ENCODE data around the gene AMPD2. TPM values are rescaled to one million over a fixed set of nuclear protein-coding genes. Genes with fewer than 3 reads are reported as not detected.
A peak's percentile ranks its signal among the peaks of the same experiment; 100 is the strongest.

Gene AMPD2
- total and polyA plus RNA-seq, 2 of the 8 experiments (the other 6 are each of a cell fraction or from before 2014, with no cell fraction given): 37.2 to 67.7 TPM

- TF ChIP-seq CHD7 (IDR thresholded peaks at IDR 0.05; ENCODE audit: insufficient replicate concordance, low read length) (no peak), SUZ12 (IDR thresholded peaks at IDR 0.05; ENCODE audit: low read length) (no peak), MAX (IDR thresholded peaks at IDR 0.05) (peak; percentile 97), GTF2F1 (IDR thresholded peaks at IDR 0.05; ENCODE audit: borderline replicate concordance, low read depth, low read length) (no peak), SIN3A (conservative IDR thresholded peaks at IDR 0.05 in 1 of 2, IDR thresholded peaks at IDR 0.05 in 1 of 2; ENCODE audit: low read depth in 1 of 2, low read length in 2 of 2) (peak in 1 of 2 experiments; percentile 87; a peak in 2 of 4 replicates), TAF1 (IDR thresholded peaks at IDR 0.05; ENCODE audit: low read depth, low read length) (peak; percentile 68), SP1 (IDR thresholded peaks at IDR 0.05; ENCODE audit: low read depth, low read length) (no peak)
- TF ChIP-seq, protein P1, sequence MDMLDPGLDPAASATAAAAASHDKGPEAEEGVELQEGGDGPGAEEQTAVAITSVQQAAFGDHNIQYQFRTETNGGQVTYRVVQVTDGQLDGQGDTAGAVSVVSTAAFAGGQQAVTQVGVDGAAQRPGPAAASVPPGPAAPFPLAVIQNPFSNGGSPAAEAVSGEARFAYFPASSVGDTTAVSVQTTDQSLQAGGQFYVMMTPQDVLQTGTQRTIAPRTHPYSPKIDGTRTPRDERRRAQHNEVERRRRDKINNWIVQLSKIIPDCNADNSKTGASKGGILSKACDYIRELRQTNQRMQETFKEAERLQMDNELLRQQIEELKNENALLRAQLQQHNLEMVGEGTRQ (IDR thresholded peaks at IDR 0.05; ENCODE audit: low read length): peak; percentile 59; the same call in 1 of the 2 replicates
These were observed at the start of gene AMPD2, which contains the start of gene GNAT2 (continued) for GRCh38 chr1:109619576-109620400.

Measured in H1 (cell line).